Transverse colon (tissue), 4 donors: ENCODE results near the gene SLC25A19. TPM values are rescaled to one million over a fixed set of nuclear protein-coding genes. Genes with fewer than 3 reads are reported as not detected.
A peak's percentile ranks its signal among the peaks of the same experiment; 100 is the strongest.

Source experiments
- DNase-seq: peaks from one replicate; pipeline ENCODE4 v3.0.0-alpha.2; 2019
- H3K27ac ChIP-seq, 4 donors: fragments of 200-600 bp; sonication (generic); 2 replicates each; pipeline ENCODE4 v1.5.1; 2016 to 2018; ENCODE audit warnings: inconsistent platforms in 4 of 4
- H3K27me3 ChIP-seq: fragments of 200-600 bp; sonication (generic); 2 replicates; pipeline ENCODE4 v1.5.1; 2017; ENCODE audit warnings: inconsistent platforms
- H3K36me3 ChIP-seq, 4 donors: fragments of 200-600 bp; sonication (generic); 2 replicates each; pipeline ENCODE4 v1.5.1; 2017 to 2019; ENCODE audit warnings: inconsistent platforms in 4 of 4
- H3K4me1 ChIP-seq, 4 donors: fragments of 200-600 bp; sonication (generic); 2 replicates each; pipeline ENCODE4 v1.5.1; 2017 to 2020; ENCODE audit warnings: inconsistent platforms in 4 of 4
- H3K4me3 ChIP-seq, 4 donors: fragments of 200-600 bp; sonication (generic); 1 replicate in 1 of 4; 2 replicates in 3 of 4; pipeline versions ENCODE4 v1.5.1 to v1.6.1; 2017 to 2019; ENCODE audit warnings: inconsistent platforms in 4 of 4
- H3K9me3 ChIP-seq, 2 donors: fragments of 200-600 bp; sonication (generic); 2 replicates each; pipeline ENCODE4 v1.5.1; 2017 to 2019; ENCODE audit warnings: inconsistent platforms in 2 of 2
- EP300 ChIP-seq: sonication (generic); formaldehyde crosslinking; IDR thresholded peaks from one replicate; pipeline ENCODE4 v1.6.1; 2017; ENCODE audit warnings: antibody characterized with exemption, low read depth
- POLR2A ChIP-seq: fragments of 450-650 bp; IDR thresholded peaks from one replicate; pipeline ENCODE4 v1.6.1; 2016; ENCODE audit warnings: antibody characterized with exemption, mild to moderate bottlenecking, moderate library complexity
- POLR2AphosphoS5 ChIP-seq, 3 donors: sonication (generic); formaldehyde crosslinking; IDR thresholded peaks; one replicate each; pipeline ENCODE4 v1.6.1; 2016; ENCODE audit warnings: antibody characterized with exemption in 3 of 3
- WGBS, 2 donors: methylation state at CpG; one replicate each; pipeline ENCODE4 v1.1.5; 2018; ENCODE audit warnings: low coverage in 1 of 2; 5-methylcytosine and 5-hydroxymethylcytosine counted together
- in situ Hi-C, 4 donors: fragments of 200-750 bp; cut with MboI; loops; one replicate each; pipeline versions ENCODE4 v1.15.0 to v1.15.1; 2017; ENCODE audit warnings: low sequenced_read_pairs in 3 of 4, low pct_ligation_motif_present in 1 of 4, low pct_unique_long_range_greater_than_20kb in 1 of 4
- intact Hi-C: fragments of 100-400 bp; cut with DNase I; formaldehyde crosslinking; loops from one replicate; pipeline ENCODE4 v1.15.1; 2023; ENCODE audit warnings: low total_unique reads
- total RNA-seq, 4 donors: library from RNA; depleted of rRNA; stranded (reverse); fragments of >200 nt; gene quantifications; one replicate each; pipeline ENCODE4 v1.1.0, GENCODE V29; 2016
- TF ChIP-seq, protein P1 (sequence below), 5 experiments: fragments of 200-600 bp in 3 of 5; fragments of 450-650 bp in 2 of 5; sonication (generic) in 3 of 5; IDR thresholded peaks; 1 replicate in 2 of 5; 2 replicates in 3 of 5; pipeline ENCODE4 v1.5.1; 2016 to 2017; ENCODE audit warnings: antibody characterized with exemption in 5 of 5, inconsistent platforms in 3 of 5, mild to moderate bottlenecking in 2 of 5, moderate library complexity in 1 of 5

SLC25A19 gene
- total RNA-seq, 4 donors from 2014 or later, result 12.6 to 49.6 (median 20.7) TPM

- Histone ChIP-seq H3K9me3 (no peaks in the 10 kb centered on the region), H3K27me3 (no peaks in the 10 kb centered on the region), H3K36me3 (peaks cover 0 to 54% (median 21%) of the 10 kb centered on the region in 4 donors), H3K4me3 (no peak overlapping the region), H3K4me1 (no peaks in the 10 kb centered on the region), H3K27ac (no peak overlapping the region)
- intact Hi-C loops (no loop called here), in situ Hi-C loops (no loop called here)
- no peak for DNase-seq
- 90% methylated on average over 8 of the region's 12 CpGs; no CpG with 5 or more reads in 1 of the 2 donors for WGBS, 2 donors
- TF ChIP-seq EP300, result no peak
- TF ChIP-seq POLR2A, result no peak
- no peak for TF ChIP-seq POLR2AphosphoS5 (IDR thresholded peaks at IDR 0.05)
- TF ChIP-seq, protein P1, sequence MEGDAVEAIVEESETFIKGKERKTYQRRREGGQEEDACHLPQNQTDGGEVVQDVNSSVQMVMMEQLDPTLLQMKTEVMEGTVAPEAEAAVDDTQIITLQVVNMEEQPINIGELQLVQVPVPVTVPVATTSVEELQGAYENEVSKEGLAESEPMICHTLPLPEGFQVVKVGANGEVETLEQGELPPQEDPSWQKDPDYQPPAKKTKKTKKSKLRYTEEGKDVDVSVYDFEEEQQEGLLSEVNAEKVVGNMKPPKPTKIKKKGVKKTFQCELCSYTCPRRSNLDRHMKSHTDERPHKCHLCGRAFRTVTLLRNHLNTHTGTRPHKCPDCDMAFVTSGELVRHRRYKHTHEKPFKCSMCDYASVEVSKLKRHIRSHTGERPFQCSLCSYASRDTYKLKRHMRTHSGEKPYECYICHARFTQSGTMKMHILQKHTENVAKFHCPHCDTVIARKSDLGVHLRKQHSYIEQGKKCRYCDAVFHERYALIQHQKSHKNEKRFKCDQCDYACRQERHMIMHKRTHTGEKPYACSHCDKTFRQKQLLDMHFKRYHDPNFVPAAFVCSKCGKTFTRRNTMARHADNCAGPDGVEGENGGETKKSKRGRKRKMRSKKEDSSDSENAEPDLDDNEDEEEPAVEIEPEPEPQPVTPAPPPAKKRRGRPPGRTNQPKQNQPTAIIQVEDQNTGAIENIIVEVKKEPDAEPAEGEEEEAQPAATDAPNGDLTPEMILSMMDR (IDR thresholded peaks at IDR 0.05), result no peak
These were observed 50.0 kb downstream of the SLC25A19 start for GRCh38 chr17:75239214-75239613.

- intact Hi-C loops (no loop called here), in situ Hi-C loops (no loop called here)
- Histone ChIP-seq H3K27ac (no peak overlapping the region), H3K36me3 (peaks cover 0 to 50% (median 22%) of the 10 kb centered on the region in 4 donors), H3K27me3 (no peaks in the 10 kb centered on the region), H3K4me1 (no peaks in the 10 kb centered on the region), H3K4me3 (no peak overlapping the region), H3K9me3 (no peaks in the 10 kb centered on the region)
- WGBS, 2 donors, result 67% methylated on average over 13 of the region's 13 CpGs; no CpG with 5 or more reads in 1 of the 2 donors
- TF ChIP-seq, protein P1 (IDR thresholded peaks at IDR 0.05), result peak; percentile 74 to 85 (median 77)
- TF ChIP-seq POLR2A, result no peak
- DNase-seq, result peak; percentile 61
These were observed 50.5 kb downstream of the SLC25A19 start for GRCh38 chr17:75238684-75239191.

GRCh38 chr17:75238020-75238580, 51.1 kb downstream of the SLC25A19 start:
- TF ChIP-seq POLR2AphosphoS5 (IDR thresholded peaks at IDR 0.05), result no peak
- 71% methylated on average over 10 of the region's 11 CpGs; no CpG with 5 or more reads in 1 of the 2 donors for WGBS, 2 donors
- Histone ChIP-seq H3K27ac (no peak overlapping the region), H3K4me3 (no peak overlapping the region), H3K9me3 (no peaks in the 10 kb centered on the region), H3K36me3 (peaks cover 0 to 45% (median 21%) of the 10 kb centered on the region in 4 donors), H3K27me3 (no peaks in the 10 kb centered on the region), H3K4me1 (no peaks in the 10 kb centered on the region)
- DNase-seq, result no peak
- intact Hi-C loops, result no loop called here
- in situ Hi-C loops, result no loop called here

- Histone ChIP-seq H3K4me3 (no peak overlapping the region), H3K9me3 (no peaks in the 10 kb centered on the region), H3K27ac (no peak overlapping the region), H3K36me3 (peaks cover 0 to 45% (median 22%) of the 10 kb centered on the region in 4 donors), H3K4me1 (no peaks in the 10 kb centered on the region), H3K27me3 (no peaks in the 10 kb centered on the region)
- WGBS, 2 donors, result 91% methylated on average over 11 of the region's 12 CpGs; no CpG with 5 or more reads in 1 of the 2 donors
- intact Hi-C loops, result no loop called here
- TF ChIP-seq POLR2AphosphoS5 (IDR thresholded peaks at IDR 0.05), result no peak
- TF ChIP-seq POLR2A, result no peak
- TF ChIP-seq, protein P1 (IDR thresholded peaks at IDR 0.05), result no peak
- no peak for TF ChIP-seq EP300
- in situ Hi-C loops, result no loop called here
- DNase-seq, result no peak
These were observed 51.9 kb downstream of the SLC25A19 start for GRCh38 chr17:75237100-75238014.
